Measurements from ENCODE around the gene DPP4.
"Not testable (repeated sequence)": the region's sequence is repeated elsewhere in the genome, so short reads cannot be mapped to it uniquely, and the experiment has no call there.

Gene DPP4

DNA sequence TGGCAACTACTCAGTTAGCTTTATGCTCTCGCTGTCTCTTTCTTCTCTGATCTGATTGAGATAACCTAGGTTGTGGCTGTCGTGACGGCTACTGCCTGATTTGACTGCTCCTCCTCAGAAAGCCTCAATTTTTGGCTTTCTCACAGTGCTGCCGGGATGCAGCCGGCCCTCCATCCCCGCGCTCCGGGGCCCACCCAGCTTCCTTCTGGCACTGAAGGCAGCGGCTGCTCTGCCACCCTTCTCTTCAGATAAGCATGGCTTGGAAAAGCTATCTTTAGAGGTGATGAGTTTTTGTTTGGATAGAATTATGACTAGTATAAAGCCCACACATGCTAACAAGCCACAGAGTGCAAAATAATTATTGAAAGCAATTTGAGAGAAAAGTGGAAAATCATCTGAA, 102.5 kb downstream of the DPP4 start:
- no peak for DNase-seq (ENCODE audit: extremely low read depth in 1 of 2, low read depth in 1 of 2)

DNA sequence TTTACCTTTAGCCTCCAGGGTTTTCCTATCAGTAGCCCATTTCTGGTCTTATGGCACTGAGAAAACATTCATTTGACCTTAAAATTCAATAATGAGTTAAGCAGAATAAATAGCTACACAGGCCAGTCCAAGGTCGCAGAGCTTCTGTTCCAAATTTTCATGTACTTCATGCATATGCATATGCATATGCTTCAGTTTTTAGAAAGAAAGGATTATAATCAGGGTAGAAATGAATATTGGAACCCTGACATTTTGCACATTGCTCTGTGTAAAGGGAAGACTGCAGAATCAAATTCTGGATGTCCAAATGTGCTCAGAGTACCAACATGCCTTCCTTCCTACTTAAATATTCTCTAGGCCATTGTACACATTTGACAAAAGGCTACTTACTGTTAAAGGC, 104.9 kb downstream of the DPP4 start:
- DNase-seq (ENCODE audit: extremely low read depth in 1 of 2, low read depth in 1 of 2): no peak

DNA sequence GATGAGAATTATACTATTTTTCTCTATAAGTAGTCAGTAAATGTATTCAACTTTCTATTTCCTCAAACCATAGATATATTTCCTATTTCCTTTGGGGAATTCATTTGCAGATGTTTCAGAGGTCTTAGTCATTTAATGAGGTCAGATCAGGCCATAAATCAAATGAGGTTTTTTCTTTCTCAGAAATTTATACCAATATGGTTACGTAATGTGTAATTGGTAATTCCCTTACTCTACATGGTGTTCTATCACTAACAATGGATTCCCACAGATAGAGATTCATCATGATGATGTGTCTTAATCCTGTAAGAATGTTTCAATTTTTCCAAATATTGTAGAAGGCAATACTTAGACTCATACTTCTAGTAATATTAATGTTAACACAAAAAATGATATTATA, 108.0 kb downstream of the DPP4 start:
- no peak for DNase-seq (ENCODE audit: extremely low read depth in 1 of 2, low read depth in 1 of 2)

DNA sequence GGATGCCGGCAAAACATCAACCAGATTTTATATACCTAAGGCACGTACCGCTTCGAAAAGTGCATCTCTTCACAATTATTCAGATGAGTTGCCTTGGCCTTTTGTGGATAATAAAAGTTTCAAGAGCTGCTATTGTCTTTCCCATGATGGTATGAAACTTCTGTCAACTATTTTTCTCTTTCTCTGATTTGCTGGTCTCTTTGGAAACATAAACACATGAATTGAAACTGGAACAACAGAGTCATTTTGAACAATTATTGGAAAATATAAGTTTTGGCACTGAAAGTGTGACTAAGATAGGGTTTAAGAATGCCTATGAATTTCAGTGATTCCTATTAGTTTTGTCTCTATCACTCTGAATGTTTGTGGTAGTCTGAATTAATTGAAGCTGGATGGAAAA, 109.9 kb downstream of the DPP4 start:
- no peak for DNase-seq (ENCODE audit: extremely low read depth in 1 of 2, low read depth in 1 of 2)

DNA sequence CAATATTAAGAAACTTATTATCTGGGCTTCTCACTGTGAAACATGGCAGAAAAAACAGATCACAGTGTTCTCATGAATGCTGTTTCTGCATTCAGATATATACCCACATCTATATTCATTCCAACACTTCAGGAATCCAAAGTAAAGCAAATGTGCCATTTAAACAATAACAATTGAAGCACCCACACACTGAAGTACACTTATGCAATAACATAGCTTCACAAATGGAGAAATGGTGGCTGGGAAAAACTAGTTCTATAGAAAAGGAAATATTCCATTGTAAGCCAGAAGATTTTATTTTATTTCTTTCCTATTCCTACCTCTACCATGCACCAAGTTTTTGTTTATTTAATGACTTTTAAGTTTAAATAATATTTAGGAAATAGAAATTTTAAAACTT, 111.9 kb downstream of the DPP4 start:
- DNase-seq (ENCODE audit: extremely low read depth in 1 of 2, low read depth in 1 of 2): no peak

DNA sequence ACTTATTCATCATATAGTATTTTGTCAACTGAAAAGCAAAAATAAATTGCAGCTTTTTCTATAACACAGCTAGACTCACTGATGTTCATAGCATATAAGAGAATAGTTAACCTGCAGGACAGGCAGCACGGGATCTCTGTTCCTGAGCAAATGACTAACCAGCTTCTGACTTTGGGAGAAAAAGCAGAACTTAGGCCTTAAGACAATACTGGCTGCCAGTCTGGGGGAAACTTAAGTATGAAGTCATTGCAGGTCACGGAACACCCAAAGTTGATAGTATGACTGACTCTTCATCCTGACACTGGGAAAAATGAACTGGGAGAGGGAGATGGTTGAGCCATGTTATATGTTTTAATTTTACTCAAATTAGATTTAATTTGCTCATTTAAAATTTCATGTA, 113.0 kb downstream of the DPP4 start:
- DNase-seq (ENCODE audit: extremely low read depth in 1 of 2, low read depth in 1 of 2): no peak

DNA sequence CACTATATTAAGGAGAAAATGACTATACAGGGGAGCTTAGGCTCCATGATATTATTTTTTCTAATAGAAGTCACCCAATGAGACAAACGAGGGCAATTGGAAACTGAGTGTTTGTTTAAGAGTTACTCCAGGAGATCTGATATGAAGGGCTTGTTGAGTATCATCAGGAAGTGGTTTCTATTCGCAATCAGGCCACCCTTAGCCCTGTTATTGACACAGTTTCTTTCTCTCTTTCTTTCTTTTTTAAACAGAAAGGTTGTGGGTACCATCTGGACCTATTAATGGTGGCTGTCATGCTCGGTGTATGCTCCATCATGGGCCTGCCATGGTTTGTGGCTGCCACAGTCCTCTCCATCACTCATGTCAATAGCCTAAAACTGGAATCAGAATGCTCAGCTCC, 117.3 kb downstream of the DPP4 start:
- no peak for DNase-seq (ENCODE audit: extremely low read depth in 1 of 2, low read depth in 1 of 2)

DNA sequence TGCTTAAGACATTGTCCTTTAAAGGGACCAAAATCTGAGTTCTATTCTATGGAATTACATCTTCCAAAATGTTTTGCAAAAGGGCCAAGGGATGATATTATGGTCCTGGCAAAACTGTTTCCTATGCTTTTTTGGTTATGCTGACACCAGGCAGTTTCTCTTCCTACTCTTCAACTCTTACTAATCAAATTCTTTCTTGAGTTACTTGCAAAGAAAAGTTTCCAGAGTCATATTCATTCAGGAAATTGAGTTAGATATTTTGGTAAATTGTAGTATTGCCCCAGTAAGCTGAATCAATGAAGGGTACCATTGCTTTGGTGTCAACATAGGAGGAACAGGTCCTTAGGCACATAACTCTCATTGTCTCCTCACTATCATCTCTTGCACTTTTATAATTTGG, 118.8 kb downstream of the DPP4 start:
- DNase-seq (ENCODE audit: extremely low read depth in 1 of 2, low read depth in 1 of 2): no peak

DNA sequence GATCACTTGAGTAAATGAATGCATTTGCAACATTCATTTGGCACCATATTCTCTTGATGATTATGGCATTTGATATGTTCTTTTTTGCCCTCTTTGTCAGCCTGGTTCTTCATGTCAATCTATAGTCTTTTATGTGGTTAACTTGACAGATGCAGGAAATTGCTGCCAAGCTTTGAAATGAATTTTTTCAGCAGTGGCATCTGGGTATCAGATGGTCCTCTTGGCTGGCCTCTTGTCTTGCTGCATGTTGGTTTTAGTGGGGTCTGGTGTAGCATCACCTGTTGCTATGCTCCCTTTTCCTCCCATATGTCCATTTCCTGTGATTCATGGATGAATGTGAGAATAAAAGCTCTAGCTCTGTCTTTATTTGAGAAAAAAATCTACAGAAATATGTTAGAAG, 119.9 kb downstream of the DPP4 start:
- no peak for DNase-seq (ENCODE audit: extremely low read depth in 1 of 2, low read depth in 1 of 2)

DNA sequence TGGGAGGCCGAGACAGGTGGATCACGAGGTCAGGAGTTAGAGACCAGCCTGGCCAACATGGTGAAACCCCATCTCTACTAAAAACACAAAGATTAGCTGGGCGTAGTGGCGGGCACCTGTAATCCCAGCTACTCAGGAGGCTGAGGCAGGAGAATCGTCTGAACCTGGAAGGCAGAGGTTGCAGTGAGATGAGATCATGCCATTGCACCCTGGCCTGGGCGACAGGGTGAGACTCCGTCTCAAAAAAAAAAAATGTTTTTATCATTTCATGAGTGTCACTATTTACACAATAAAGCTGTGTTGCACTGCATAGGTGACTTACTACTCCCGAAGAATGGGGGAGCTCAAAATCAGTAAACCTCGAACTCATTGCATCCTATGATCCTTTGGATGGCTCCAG, 120.6 kb downstream of the DPP4 start:
- DNase-seq (ENCODE audit: extremely low read depth in 1 of 2, low read depth in 1 of 2): not testable (repeated sequence)

DNA sequence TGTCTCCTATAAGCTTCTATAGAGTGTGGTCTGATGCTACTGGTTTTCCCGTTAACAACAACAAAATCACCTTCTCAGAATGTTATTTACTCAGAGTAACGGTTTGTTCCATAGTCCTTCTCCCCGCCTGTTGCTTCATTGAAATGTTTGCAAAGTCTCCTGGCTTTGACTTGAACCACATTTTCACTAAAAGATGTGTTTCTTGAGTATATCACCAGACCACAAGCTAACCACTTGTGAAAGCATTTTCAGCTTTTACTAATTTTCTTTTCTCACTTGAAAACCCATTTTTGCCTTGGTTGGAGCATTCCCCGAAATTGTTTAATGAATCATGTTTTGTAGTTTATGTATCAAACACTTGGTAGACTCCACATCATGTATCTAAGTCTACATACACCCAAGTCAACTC, 121.2 kb downstream of the DPP4 start:
- DNase-seq (ENCODE audit: extremely low read depth in 1 of 2, low read depth in 1 of 2): no peak

DNA sequence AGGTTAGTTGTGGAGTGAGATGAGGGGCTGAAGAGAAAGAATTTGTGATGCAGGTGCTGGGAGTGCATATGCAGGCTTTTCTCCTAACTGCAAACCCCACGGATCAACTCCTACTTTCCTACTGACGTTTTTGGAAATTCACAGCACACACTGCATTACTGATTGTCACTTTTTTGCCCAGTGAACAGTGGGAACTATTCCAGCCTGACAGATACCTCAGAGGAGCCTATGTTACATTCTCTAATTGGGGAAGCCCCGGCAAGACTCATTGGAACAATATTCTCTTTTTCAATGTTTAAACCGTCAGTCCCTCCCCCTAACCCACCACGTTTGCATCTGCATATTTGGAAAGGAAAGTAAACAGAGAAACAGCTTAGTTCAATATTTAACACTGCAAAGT, 126.2 kb downstream of the DPP4 start:
- no peak for DNase-seq (ENCODE audit: extremely low read depth in 1 of 2, low read depth in 1 of 2)

DNA sequence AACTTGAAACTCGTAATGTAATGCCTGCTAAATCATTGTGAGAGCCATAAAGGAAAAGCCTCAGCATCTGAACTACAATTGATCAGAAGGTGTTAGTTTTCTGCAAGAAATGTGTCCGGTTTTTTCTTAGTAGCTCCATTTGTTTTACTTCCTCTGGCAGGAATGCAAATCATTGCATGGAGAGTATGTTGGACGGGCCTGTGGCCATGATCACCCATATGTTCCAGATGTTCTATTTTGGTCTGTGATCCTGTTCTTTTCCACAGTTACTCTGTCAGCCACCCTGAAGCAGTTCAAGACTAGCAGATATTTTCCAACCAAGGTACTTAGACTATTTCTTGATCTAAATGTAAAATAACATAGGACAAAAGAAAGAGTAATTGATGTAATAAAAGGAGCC, 126.6 kb downstream of the DPP4 start:
- no peak for DNase-seq (ENCODE audit: extremely low read depth in 1 of 2, low read depth in 1 of 2)

DNA sequence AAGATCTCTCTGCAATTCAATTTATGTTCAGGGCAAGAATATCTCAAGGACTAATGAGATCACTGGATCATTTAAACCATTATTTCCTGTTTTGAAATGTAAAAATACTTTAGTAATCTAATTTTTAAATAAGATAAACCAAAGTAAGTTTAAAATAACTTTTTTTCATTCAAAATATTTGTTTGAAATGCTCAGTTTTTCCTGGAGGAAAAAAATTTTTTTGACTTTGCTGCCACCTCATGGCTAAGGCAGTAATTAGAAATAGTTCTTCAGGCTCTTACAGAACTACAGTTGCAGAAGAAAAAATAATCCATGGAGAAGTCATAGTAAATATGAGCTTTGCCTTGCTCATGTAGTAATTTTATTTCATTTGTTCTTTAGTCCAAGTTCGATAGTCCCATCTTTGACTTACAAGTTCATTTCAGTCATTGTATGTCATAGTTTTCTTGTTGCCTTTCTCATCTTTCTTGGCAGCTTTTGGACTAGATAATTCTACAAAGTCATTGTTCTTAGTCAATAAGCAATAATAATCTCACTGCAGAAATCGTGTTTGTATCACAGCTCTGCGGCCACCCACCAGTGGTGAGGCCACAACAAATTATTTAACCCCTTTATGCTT, 127.4 kb downstream of the DPP4 start:
- DNase-seq (ENCODE audit: extremely low read depth in 1 of 2, low read depth in 1 of 2): no peak

DNA sequence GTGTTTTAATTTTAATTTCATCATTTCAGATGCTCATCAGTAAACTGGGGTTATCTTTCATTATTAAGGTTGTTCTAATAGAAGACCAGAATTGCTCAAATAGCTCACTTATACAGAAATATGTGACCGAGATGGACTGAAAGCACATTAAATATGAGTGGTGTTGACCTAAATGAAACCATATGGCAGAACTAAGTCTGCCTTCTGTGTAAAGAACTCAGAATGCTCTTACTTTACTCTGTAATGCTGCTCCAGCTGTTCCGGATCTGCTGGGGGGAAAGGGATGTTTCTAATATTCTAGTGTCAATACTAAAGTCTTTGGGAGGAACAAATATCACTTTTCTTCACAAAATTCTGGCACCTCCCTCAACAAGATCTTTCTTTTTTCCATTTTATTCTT, 131.0 kb downstream of the DPP4 start:
- no peak for DNase-seq (ENCODE audit: extremely low read depth in 1 of 2, low read depth in 1 of 2)
